Chondrocyte (in vitro differentiated cells): ENCODE results near the gene GPR146. TPM values are rescaled to one million over a fixed set of nuclear protein-coding genes. Genes with fewer than 3 reads are reported as not detected.

ENCODE experiments used
- DNase-seq: peaks from one replicate; pipeline ENCODE4 v3.0.0; 2021; ENCODE audit warnings: mixed read lengths, low spot score
- H3K27ac Mint-ChIP-seq: one replicate; pipeline ENCODE4 v1.8.0; 2021; ENCODE audit warnings: mild to moderate bottlenecking, moderate library complexity, mixed read lengths; ENCODE audit not compliant: unreplicated experiment
- H3K27me3 Mint-ChIP-seq: 2 replicates; pipeline ENCODE4 v1.8.0; 2021; ENCODE audit warnings: low read depth, mixed read lengths
- H3K36me3 Mint-ChIP-seq: 2 replicates; pipeline ENCODE4 v1.8.0; 2021; ENCODE audit warnings: low read depth, mixed read lengths
- H3K4me1 Mint-ChIP-seq: 2 replicates; pipeline ENCODE4 v1.8.0; 2021; ENCODE audit warnings: low read depth, mild to moderate bottlenecking, mixed read lengths
- H3K4me3 Mint-ChIP-seq: one replicate; pipeline ENCODE4 v1.8.0; 2021; ENCODE audit warnings: mild to moderate bottlenecking, moderate library complexity, mixed read lengths; ENCODE audit not compliant: unreplicated experiment
- H3K9me3 Mint-ChIP-seq: 2 replicates; pipeline ENCODE4 v1.8.0; 2021; ENCODE audit warnings: low read depth, mixed read lengths
- CTCF ChIP-seq: fragments of 200-600 bp; sonication (generic); IDR thresholded peaks from 2 replicates; pipeline ENCODE4 v1.5.0; 2021; ENCODE audit warnings: antibody characterized with exemption, mild to moderate bottlenecking, moderate library complexity
- total RNA-seq: library from RNA; stranded (reverse); gene quantifications from 3 replicates; pipeline ENCODE4 v1.2.1, GENCODE V29; 2021

GPR146 gene
- total RNA-seq, 1 donor from 2014 or later: 3.8 TPM

- no peaks in the 10 kb centered on the region for H3K27me3 Mint-ChIP-seq
- peak overlapping the region; percentile 31 for H3K4me3 Mint-ChIP-seq
- peaks cover 2% of the 10 kb centered on the region for H3K36me3 Mint-ChIP-seq
- DNase-seq: peak; percentile 90
- no peaks in the 10 kb centered on the region for H3K9me3 Mint-ChIP-seq
- peaks cover 22% of the 10 kb centered on the region for H3K4me1 Mint-ChIP-seq
- H3K27ac Mint-ChIP-seq: peak overlapping the region; percentile 80
- TF ChIP-seq CTCF: no peak
Measured at GRCh38 chr7:1028775-1029636, 15.3 kb upstream of the GPR146 start.

DNA sequence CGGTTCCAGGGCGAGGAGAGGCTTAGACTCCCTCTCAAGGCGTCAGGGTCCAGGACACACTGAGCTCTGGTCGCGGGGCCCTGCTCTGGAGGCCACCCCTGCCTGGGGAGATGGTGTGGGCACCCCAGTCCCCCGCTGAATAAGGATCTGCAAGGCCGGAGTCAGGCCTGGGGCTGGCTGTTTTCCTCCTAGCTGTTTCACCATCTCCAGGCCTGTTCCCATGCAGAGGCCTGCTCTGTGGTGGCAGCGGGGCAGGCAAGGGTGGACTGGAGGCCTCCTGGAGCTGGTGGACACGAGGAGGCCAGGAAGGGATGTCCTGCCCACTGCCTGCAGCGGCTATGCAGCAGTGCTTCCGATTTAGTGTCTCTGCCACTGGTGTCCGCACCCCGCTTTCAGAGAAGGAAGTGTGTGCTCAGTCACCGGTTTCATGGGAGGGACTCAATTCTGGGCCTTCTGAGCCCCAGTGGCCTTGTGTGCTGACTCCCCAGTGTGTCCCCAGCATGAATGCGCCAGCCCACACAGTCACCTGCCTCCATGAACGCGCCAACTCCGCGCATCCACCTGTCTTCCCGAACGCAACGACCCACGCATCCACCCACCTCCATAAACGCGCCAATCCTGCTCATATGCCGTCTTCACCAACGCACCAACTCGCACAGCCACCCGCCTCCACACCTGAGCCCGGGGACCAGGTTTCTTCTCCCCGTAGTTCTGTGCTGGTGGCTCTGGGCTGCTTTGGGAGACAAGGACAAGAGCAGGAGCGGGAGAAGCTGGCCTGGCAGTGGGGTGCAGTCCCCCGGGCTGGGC, 14.5 kb upstream of the GPR146 start:
- peaks cover 2% of the 10 kb centered on the region for H3K36me3 Mint-ChIP-seq
- H3K4me3 Mint-ChIP-seq: no peak overlapping the region
- no peak for TF ChIP-seq CTCF
- peaks cover 22% of the 10 kb centered on the region for H3K4me1 Mint-ChIP-seq
- H3K9me3 Mint-ChIP-seq: no peaks in the 10 kb centered on the region
- peak; percentile 92 for DNase-seq
- no peaks in the 10 kb centered on the region for H3K27me3 Mint-ChIP-seq
- H3K27ac Mint-ChIP-seq: peak overlapping the region; percentile 51

GRCh38 chr7:1030444-1031070, 13.8 kb upstream of the GPR146 start:
- peaks cover 2% of the 10 kb centered on the region for H3K36me3 Mint-ChIP-seq
- no peaks in the 10 kb centered on the region for H3K27me3 Mint-ChIP-seq
- no peak overlapping the region for H3K4me3 Mint-ChIP-seq
- peak; percentile 70 for DNase-seq
- H3K4me1 Mint-ChIP-seq: peaks cover 22% of the 10 kb centered on the region
- H3K9me3 Mint-ChIP-seq: no peaks in the 10 kb centered on the region
- no peak overlapping the region for H3K27ac Mint-ChIP-seq
- TF ChIP-seq CTCF: no peak

GRCh38 chr7:1031716-1032455, 12.5 kb upstream of the GPR146 start:
- Mint-ChIP-seq H3K27ac (no peak overlapping the region), H3K9me3 (no peaks in the 10 kb centered on the region), H3K4me3 (no peak overlapping the region), H3K27me3 (no peaks in the 10 kb centered on the region), H3K4me1 (peaks cover 13% of the 10 kb centered on the region), H3K36me3 (no peaks in the 10 kb centered on the region)
- TF ChIP-seq CTCF: no peak
- DNase-seq: peak; percentile 81
